Nucleus accumbens (tissue), 56 donors: ENCODE measurements around the gene KIZ.
A peak's percentile ranks its signal among the peaks of the same experiment; 100 is the strongest.
"Not testable (repeated sequence)": the region's sequence is repeated elsewhere in the genome, so short reads cannot be mapped to it uniquely, and the experiment has no call there.

Experiments used
- DNase-seq, 56 donors: peaks; one replicate each; lab custom pipeline; 2025; lab: John Stamatoyannopoulos, UW

The KIZ gene

GRCh38 chr20:21167261-21167660 lies 41.4 kb downstream of the KIZ start:
- no peak for DNase-seq

GRCh38 chr20:21168061-21168460 lies 42.2 kb downstream of the KIZ start:
- not testable (repeated sequence) for DNase-seq

DNA sequence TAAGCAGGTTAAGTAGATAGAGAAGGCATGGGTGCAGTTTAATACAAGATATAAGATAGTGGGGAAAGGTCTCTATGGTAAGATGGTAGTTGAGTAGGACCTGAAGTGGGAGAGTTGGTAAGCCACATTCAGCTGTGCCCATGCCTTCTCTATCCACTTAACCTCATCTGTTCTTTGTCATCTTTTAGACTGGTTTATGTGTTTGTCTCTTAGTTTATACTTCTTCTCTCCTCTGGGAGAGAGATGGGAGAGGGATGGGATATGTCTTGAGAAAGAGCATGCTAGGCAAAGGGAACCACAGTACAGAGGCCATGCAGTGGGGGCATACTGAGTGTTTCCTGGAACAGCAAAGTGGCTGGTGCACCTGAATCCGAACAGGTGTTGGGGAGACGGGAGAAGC lies 46.7 kb downstream of the KIZ start:
- no peak for DNase-seq

DNA sequence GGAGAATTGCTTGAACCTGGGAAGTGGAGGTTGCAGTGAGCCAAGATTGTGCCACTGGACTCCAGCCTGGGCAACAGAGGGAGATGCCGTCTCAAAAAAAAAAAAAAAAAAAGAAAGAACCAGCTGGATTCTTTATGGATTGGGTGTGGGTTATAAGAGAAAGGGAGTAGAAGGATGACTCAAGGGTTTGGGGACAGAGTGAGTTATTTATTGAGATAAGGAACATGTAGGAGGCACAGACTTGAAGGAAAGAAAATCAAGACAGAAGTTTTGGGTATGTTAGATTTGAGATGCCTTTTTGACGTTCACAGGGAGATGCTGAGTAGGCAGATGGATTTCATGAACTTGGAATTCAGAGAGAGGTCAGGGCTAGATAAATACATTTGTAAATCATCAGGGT lies 47.6 kb downstream of the KIZ start:
- DNase-seq = no peak

GRCh38 chr20:21174516-21175239 lies 48.8 kb downstream of the KIZ start:
- DNase-seq = no peak

- no peak for DNase-seq
Observed at GRCh38 chr20:21175433-21175832, 49.6 kb downstream of the KIZ start.

DNA sequence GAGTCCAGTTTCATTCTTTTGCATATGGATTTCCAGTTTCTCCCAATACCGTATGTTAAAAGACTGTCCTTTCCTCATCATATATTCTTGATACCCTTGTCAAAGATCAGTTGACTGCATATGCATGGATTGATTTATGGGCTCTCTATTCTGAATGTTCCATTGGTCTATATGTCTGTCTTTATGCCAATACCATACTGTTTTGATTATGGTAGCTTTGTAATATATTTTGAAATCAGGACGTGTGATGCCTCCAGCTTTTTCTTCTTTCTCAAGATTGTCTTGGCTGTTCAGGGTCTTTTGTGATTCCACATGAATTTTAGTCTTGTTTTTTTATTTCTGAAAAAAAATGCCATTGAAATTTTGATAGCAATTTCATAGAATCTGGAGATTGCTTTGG lies 51.9 kb downstream of the KIZ start:
- no peak for DNase-seq

DNA sequence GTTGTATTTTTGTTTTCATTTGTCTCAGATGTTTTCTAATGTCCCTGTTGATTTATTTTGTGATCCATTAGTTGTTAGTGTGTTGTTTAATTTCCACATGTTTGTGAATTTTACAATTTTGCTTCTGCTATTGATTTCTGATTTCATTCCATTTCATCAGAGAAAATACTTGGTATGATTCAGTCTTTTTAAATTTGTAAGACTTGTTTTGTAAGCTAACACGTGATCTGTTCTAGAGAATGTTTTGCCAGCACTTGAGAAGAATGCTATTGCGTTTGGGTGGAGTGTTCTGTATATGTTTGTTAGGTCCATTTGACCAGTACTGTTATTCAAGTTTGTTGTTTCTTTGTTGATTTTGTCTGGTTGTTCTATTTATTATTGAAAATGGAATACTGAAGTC lies 53.9 kb downstream of the KIZ start:
- DNase-seq = no peak

- DNase-seq = no peak
Observed at GRCh38 chr20:21180248-21180647, 54.4 kb downstream of the KIZ start.

DNA sequence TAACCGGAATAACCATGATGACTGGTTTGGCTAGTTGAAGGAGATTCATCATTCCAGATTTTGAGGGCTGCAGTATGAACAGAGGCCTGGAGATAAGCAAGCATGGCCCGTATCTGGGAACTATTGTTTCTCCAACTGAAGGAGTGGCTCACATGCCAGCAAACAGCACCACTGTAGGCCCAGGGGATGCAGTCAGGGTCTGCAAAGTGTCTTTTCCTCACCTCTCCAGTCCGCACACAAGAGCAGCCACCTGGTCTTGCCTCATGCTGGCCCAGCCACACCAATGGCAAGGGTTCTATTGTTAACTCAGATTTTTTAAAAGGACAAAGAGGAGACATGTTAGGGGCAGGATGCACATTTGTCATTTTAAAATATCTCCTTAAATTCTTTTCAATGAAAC lies 55.1 kb downstream of the KIZ start:
- DNase-seq = no peak

DNA sequence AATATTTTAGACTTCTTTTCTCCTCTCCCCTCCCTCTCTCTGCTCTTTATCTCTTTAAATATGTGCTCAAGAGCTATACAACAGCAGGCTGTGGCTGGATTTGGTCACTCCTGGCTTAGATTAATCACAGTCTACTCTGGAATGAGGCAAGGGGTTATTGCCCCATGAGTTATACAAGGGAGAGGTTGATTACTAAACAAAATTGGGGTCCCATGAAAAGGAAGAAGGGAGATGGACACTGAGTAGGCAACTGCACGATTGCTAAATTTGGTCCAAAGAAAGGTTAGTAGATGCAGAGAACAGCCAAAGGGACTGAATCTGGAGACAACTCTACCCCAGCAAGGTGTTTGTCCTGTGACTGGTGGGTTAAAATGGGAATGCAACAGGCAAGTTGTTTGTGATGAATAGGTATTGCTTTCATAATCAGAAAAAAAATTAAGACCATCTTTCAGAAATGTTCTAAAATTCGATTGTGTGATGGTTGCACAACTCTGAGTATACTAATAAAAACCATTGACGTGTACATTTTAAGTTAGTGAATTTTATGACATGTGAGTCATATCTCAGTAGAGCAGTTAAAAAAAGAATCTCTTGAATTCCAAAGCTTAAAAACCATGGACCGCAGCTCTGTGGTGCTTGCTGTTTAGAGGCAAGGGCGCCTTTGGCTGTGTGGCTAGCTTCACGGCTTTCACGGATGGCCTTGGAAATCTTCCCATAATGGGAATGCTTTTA lies 57.1 kb downstream of the KIZ start:
- peak in 2 of 56 donors; percentile 3 to 8 for DNase-seq

DNA sequence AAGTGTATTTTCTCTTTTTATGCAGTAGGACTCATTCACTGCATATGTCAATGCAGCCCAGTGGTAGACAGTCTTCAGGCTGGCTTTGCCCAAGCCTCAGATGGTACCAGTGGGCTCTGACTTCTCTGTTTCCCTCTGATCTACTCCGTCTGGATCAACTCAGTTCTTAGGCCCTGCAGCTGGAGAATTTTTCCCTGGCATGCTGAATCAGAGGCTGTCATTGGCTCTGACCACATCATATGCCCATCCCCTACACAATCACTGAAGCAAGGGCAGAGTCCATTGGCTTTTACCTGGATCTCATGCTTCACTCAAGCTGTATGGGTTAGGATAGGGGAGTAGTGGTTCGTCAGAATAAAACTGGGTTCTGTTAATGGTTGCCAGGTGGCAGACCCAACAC lies 57.8 kb downstream of the KIZ start:
- no peak for DNase-seq

- DNase-seq = no peak
Observed at GRCh38 chr20:21184819-21185218, 58.9 kb downstream of the KIZ start.

DNA sequence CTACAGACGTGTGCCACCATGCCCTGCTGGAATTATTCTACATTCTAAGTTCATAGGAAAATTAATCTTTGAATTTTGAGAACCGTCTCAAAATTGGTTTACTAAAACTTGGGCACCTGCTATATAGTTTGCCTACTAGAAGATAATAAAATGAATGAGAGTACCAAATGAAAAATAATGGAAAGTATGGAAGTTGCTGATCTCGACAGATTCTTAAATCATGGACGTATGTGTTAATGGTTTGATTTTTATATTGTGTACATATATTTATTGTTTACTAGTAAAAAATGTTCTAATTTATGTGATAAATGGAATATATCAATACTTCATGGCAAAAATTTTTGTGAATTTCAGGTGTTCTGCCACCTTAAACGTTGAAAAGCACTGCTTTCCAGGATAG lies 60.0 kb downstream of the KIZ start:
- no peak for DNase-seq

- peak in 2 of 56 donors; percentile 1 to 29 for DNase-seq
Observed at GRCh38 chr20:21189761-21190523, 64.1 kb downstream of the KIZ start.

GRCh38 chr20:21190869-21191268 lies 65.0 kb downstream of the KIZ start:
- DNase-seq = no peak

DNA sequence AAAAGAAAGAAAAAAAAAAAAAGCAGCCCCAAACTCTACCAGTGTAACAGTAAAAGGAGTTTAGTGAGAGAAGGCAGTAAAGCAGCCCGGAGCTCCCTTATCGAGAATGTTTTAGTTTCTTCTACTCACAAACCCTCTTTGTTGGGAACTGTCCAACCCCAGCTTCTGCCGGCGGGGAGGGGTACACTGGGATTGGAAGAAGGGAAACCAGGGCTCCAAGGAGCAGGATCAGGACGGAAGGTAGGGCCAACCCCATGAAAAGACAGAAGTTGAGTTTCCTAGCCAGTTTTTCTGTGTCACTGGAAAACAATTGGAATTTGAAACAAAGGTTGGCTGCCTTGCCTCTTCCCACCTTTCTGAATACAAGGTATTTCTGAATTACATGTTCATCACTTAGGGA lies 66.0 kb downstream of the KIZ start:
- peak in 1 of 56 donors; percentile 3 for DNase-seq

GRCh38 chr20:21202259-21202658 lies 76.4 kb downstream of the KIZ start:
- DNase-seq = no peak

- no peak for DNase-seq
Observed at GRCh38 chr20:21203088-21203656, 77.3 kb downstream of the KIZ start.

DNA sequence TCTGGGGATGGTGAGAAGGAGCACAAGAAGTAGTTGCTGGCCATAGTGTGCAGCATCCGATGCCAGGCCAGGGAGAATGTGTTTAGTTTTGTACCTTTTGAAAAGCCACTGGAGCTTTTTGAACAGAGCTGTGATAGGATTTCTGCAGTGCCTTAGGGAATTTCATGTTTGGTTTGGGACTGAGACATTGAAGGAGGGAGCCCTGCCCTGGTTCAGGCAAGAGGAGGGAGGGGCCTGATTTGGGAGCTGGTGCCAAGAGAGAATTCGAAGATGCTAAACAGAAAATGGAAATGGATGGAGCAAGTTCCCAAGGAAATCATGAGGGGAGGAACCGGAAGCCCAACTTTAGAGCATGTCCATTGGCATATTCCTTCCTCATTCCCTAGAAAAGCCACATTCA lies 80.7 kb downstream of the KIZ start:
- DNase-seq = no peak

- no peak for DNase-seq
Observed at GRCh38 chr20:21208999-21209398, 83.1 kb downstream of the KIZ start.
